Left forelimb (tissue), 1 donor: ENCODE measurements around the gene ZBTB7C.
"Not testable (repeated sequence)": the region's sequence is repeated elsewhere in the genome, so short reads cannot be mapped to it uniquely, and the experiment has no call there.

Experiments
- DNase-seq: peaks from one replicate; pipeline ENCODE4 v3.0.0-alpha.2; 2018; ENCODE audit warnings: low spot score

Gene ZBTB7C

DNA sequence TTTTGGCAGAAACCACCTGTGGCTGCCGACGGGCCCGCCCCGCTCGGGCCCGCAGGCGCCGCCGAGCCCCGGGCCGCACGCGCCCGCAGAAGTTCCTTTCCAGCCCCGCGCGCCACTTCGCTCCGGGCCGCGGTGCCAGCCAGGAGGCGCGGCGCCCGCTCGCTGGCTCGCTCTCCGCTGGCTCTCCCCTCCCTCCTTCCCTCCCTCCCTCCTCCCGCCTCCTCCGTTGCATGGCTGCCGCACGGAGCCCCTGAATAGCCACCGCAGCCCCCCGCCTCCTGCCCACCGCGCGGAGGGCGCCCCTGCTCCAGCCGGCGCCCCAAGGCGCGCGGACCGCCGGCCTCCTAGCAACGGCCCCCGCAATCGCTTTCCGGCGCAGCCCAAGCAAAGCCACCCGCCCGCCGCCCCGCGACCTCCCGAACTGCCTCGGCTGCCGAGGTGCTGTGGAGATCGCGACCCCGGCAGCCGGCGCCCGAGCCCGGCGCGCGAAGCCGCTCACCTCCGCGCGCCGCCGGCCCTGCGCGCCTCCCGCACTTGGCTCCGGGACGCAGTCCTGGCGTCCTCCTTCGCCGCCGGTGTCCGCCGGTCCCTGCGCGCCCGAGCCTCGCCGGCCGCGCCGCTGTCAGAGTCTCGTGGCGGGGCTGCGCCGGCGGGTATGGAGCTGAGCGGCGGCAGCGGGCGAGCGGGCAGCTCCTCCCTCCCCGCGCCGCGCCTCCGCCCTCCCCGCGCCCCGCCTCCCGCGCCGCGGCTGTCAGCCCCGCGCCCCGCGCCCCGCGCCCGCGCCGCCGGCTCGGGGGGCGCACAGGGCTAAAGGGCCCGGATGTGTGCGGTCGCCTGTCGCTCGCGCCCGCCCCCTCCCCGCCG lies at the start of gene ZBTB7C:
Gene ZBTB7C, minus strand, starts transcription at position 657 of the 864 bp plus-strand sequence.
- no peak for DNase-seq

DNA sequence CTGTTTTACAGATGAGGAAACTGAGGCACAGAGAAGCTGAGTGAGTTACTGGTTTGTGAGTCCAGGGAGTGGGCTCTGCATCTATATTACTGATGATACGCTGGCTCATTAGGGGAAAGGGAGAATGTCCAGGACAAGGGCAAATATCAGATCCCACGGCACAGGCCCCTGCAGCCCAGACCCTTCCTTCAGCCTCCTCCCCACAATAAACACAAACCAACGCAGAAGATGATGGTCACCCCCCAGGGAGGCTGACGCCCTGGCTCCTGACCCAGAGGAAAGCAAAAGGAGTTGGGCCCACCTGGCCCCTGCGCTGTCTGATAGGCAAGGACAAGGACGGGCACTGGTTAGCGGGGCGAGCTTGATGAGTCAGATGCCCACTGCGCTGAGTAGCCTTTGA lies 47.7 kb upstream of the ZBTB7C start:
- no peak for DNase-seq

DNA sequence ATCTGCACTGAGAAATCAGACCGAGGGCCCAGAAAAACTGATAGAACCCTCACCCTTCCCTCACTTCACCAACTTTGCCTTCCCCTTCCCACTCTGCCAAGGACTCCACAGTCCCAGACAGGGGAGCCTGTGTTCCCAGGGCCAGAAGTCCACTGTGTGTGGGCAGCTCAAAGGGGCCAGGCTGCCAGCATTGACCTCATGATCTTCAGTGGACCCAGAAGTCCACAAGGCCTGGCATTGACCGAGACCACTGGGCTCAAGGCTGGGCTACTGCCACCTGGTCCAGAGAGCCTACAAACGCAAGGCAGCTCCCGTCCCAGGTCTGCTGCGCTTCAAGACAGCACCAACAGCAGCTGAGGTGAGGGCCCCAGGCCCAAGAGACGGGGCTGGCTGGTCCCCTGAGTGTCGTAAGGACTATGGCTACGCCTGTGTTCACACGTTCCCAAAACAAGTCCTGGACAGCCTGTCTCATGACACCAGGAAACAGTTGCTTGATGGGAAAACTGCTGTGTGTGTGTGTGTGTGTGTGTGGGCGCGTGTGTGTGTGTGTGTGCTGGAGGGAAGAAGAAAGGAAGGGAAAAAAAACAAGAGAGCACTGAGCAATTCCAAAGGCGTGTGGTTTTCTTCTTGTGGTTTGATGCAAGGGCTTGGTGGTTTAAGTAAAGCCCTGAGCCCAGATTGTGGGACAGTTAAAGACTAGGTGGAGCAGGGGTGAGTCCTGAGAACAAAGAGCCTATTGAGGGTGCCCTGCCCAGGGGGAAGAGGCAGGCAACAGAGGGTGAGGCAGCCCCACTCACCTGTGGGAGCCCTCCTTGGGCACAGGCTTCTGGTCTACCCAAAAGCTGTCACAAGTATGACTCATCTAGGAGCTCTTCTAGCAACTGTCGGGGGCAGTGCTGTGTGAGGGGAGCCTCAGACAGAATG lies 46.6 kb upstream of the ZBTB7C start:
- DNase-seq, result no peak

DNA sequence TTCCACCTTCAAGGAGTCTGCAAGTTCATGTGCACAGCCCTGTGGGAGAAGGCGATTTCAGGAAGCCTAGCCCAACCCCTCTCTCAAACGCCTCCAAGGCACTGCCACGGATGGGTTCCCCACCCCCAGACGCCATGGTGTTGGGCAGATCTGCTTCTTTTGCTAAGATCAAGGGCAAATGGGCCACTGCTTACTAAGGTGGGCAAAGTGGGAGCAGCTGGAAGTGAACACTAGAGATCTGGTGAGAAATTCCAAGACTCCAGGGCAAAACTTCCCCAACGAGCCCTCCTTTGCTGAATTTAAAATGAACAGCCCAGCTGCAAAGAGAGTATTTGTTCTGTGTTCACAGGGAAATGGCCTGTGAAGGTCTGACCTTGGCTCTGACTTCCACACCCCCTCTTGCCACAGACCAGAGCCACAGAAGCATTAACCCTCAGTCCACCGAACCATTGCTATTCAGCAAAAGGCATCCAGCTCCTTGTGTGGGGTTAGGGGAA lies 45.1 kb upstream of the ZBTB7C start:
- DNase-seq, result no peak

DNA sequence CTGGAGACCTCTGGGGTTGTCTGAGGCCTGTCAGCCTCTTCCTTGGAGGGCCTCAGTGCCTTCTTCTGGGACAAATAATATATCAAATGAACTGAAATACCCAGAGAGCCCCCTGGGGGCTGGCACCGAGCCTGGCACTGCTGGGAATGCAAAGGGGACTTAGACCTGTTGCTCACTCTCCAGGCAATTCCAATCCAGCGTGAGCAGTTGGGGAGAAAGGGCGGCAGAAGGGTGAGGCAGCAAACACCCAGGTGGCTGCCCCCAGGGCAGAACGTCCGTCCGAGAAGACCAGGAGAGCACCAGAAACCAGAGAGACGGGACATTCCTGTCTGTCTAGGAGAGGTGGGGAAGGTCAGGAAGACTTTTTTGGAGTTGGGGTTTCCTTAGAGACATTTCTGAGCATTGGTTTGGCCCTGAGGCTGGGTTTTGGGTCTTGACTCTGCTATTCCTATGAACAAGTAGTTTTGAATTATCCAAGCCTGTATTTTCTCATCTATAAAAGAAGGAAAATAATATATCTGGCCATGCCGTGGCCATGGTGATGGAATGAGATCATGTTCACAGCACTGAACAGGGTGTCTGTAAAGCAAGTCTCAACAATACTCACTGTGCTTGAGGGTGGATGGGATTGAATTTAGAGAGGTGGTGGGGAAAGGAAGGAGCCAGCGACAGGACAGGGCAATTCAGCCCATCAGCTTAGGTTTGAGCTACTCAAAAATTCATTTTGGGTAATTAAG lies 44.3 kb upstream of the ZBTB7C start:
- no peak for DNase-seq

DNA sequence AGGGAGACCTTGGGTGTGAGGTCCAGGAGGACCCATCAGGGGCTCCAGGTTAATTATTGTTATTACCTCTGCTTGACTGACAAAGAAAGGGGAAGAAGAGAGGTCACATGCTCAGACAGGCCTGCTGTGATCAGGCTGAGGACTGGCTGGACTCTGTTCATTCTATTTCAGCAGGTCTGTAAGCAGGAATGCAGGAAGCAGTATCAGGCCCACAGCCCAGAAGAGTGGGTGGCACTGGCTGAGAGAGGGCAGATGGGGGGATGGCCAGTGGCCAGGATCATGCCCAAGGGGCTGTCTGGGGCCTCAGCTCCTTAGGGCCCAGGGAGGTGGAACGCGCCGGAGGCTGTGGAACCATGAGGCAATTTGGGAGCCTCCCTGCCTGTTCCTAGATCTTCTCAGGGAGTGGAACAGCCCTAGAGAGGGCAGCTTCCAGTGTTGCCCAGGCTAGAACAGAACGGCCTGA lies 43.7 kb upstream of the ZBTB7C start:
- no peak for DNase-seq

DNA sequence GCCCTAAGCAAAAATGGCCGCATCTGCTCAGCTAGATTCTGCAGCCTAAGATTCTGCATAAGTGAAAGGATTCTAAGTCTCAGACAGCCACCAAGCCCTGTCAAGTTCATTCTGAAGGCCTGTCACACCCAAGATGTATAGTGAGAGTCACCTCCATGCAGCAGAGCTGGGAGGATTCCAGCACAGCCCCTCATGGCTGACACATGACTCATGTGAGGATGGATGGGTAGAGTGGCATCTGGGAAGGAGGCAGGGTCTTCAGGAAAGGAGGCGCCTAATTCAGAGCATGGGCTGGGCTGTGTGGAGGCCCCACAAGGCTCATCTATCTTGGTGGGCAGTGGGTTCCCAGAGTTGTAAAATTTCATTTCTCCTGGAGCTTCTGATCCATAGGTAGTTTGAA lies 41.5 kb upstream of the ZBTB7C start:
- DNase-seq, result no peak

DNA sequence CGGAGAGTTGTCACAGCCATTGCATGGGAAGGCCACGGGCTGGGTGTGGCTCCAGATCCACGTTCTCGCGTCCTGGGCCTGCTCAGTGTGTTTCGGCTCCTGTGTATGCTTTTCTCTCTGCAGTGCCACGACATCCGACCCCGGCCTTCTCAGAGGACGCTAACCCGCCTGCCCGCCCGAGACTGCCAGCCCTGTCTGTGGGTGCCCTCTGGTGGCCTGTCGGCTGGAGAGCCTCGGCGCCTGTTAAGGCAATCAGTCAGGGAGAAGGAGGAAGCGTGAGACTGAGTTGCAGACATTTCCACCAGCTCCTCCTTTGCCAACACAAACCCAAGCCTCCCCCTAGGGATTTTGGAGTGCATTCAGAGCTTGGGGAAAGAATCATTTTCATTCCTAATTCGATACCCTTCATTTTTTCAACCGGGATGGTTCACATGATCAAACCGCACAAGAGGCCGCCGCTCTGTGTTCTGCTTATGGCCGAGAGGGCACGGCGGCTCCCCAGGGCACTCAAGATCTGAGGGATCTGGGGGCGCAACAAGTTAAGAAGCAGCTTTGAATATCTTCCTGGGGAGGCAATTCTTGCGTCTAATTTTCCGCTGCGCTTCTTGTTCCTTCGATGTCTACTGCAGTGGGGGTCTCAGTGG lies 37.5 kb upstream of the ZBTB7C start:
- DNase-seq, result peak; percentile 91

DNA sequence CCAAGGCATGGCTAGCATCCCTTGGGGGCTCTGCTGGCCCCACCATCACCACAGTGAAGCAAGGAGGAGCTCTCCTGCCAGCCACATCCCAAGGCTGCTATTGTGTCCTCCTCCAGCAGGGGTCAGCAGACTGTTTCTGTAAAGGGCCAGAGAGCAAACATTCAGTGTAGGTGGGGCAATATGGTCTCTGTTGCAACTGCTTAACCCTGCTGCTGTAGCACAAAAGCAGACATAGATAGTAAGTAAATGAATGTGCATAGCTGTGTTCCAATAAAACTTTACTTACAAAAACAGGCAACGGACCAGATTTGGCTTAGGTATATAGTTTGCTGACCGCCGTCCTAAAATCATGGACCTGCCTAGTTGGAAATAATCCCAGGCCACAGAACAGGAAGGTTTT lies 36.4 kb upstream of the ZBTB7C start:
- no peak for DNase-seq

DNA sequence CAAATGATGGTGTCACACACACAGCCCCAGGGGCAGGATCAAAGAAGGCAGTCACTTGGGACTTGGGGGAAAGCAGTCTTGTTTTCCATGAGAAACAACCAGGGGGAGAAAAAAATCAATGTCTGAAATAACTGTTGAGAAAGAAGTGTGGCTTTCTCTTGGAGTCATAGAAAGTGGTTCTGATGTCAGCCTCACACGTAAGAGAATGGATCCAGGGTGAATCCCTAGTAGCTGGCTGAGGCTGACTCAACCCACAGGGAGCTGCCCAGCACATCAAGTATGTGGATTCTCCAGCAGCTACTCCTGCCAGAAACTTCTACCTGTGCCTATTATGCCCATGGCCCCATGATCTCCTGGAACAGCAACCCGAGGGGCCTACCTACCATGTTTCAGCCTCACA lies 33.6 kb upstream of the ZBTB7C start:
- DNase-seq, result no peak

DNA sequence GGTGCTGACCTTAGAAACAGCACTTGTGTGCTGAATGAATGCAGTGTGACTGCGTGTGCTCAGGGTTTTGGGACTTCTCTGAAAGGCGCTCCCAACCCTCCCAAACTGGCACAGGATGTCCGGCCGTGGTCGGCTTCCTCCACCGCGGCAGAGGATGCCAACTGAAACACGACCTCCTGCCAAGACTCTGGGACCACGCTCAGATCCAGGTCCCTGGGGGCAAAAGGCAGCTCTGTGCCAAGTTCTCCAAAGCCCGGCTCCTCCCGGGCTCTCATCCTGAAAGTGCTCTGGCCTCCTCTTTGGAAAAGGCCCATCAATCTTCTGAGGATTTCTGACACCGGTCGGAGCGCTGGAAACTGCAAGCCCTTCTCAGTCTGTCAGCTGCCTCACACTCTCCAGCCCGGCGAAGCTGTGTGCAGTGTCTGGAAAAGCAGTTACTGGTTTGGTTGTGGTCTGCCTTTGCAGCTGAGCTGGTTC lies 32.3 kb upstream of the ZBTB7C start:
- DNase-seq, result peak; percentile 76

DNA sequence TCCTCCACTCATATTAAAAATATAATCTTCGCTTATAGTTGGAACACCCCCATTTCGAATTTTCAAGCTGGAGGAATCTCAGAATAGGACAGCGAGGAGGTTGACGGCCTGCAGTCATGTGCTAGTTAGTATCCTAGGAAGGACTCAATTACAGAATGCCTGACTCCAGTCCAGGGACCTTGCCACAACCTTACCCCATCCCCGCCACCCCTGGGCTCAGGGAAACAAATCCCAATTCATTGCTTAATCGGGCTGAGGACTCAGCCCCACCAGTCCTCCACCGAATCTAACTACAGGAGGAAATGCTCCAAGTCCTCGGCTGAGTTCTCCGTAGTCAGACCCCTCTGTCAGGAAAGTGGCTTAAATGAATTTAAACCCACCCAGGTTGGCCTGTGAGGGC lies 31.7 kb upstream of the ZBTB7C start:
- DNase-seq, result no peak

DNA sequence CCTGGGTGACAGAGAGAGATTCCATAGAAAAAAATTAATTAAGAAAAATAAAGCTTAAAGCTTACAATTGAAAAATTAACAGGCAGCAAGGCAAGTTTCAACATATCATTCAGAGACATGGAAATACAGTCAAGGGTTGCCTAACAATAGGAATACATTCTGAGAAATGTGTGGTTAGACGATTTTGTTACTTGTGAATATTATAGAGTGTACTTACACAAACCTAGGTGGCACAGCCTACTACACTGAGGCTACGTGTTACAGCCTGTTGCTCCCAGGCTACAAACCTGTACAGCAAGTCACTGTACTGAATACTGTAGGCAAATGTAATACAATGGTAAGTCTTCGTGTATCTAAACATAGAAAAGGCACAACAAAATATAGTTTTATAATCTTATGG lies 27.7 kb upstream of the ZBTB7C start:
- DNase-seq, result no peak

DNA sequence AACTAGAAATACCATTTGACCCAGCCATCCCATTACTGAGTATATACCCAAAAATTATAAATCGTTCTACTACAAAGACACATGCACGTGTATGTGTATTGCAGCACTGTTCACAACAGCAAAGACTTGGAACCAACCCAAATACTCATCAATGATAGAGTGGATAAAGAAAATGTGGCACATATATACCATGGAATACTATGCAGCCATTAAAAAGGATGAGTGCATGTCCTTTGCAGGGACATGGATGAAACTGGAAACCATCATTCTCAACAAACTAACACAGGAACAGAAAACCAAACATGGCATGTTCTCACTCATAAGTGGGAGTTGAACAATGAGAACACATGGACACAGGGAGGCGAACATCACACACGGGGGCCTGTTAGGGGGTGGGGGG lies 25.2 kb upstream of the ZBTB7C start:
- not testable (repeated sequence) for DNase-seq

DNA sequence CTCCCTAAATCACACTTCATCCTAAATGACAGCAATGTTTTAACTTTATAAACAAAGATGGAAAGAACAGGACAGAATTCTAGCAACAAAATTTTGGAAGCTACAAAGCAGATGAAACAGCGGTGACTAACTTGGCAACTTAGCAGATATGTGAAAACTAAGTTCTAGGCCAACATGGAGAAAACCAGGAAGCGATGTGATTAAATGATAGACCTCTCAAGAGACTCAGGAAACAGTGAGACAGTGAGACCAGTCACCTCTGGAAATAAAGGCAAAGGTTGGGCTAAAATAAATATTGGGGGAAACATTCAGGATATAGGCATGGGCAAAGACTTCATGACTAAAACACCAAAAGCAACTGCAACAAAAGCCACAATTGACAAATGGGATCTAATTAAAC lies 24.4 kb upstream of the ZBTB7C start:
- no peak for DNase-seq

DNA sequence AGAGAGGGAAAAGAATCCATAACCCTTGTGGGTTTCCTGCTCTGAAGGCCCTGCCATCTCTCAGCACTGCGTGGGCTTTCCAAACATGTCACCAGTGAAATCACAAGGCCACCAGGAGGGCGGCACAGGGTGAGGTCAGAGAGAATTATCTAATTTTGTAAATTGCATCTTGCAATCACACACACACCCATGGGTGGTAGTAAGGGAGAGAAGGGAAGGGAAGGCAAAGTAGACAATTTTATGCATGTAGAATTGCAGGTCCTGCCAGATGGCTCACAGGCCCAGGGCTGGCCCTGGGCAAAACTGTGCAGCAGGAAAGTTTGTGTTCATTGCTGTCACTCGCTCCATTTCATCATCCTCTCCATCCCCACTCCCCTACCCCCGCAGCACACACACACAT lies 21.0 kb upstream of the ZBTB7C start:
- DNase-seq, result no peak

DNA sequence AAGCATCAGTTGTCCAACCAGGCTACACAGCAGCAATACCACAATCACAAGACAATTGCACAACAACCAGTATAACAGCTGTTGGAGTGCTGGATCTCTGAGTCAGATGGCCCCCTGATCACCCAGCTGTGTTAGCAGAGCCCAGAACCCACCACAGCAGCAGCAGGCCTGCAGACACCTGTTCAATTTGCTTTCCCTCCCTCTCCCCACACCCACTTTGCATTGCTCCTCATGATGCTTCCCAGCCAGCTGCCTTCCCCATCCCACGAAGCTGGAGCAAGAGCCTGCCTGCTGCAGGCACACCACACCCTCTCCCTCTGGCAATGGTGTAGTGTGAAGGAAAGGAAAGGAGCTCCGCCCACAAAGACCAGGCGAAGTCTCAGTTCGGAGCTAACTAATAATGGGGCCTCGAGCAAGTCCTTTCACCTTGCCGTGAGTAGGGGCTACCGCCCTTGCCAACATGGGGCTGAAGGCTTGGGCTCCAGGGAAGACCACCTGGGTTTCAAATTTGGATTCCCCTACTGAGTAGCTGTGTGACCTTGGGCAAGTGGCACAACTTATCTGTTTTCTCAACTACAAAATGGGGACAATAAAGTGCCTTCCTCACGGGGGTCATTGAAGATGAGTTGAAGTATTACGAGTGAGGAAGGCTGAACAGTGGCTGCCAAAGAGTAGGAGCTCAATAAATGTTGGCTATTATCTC lies 19.4 kb upstream of the ZBTB7C start:
- DNase-seq, result no peak

DNA sequence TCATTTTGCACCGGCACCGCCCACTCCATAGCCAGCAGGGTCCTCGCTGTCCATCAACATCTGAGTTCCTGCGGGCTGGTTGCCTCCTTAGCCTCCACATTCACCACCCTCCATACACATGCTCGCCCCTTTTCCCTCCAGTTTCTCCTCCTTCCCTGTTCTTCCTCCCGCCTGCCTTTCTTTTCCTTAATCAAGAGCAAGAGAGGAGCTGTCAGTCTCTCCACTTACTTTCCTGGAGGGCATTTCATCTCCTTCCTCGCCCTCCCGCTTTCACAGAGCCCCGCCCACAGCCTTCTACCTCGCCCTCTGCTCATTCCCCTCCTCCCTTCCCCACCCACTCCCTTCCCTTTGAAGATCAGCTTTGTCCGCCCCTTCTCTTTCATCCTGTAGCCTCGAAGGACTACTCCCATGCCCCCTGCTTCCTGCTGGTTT lies 13.8 kb upstream of the ZBTB7C start:
- DNase-seq, result peak; percentile 45

DNA sequence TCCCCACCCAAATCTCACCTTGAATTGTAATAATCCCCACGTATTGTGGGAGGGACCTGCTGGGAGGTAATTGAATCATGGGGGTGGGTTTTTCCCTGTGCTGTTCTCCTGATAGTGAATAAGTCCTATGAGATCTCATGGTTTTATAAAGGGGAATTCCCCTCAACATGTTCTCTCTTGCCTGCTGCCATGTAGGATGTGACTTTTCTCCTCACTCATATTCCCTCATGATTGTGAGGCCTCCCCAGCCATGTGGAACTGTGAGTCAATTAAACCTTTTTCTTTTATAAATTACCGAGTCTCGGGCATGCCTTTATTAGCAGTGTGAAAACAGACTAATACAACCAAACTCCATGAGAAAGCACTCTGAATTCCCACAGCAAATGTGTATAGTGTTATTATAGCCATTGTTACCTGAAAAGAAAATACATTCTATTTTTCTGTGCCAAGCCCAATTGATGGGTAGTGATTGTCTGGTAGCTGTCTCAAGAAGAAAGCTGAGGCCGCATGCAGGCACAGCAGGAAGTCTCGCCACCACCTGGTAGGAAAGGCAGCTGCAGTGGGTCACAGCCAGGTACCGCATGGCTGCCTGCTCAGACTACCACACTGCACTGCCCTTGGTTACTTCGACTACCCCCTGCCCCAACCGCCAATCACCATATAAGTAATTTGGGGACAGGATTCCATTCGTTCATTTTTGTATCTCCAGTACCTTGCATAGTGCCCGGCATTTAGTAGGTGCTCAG lies 10.3 kb upstream of the ZBTB7C start:
- DNase-seq, result no peak
